DOHH2 (cell line): ENCODE results near the gene MIS18A.
A peak's percentile ranks its signal among the peaks of the same experiment; 100 is the strongest.

Source experiments
- H3F3A ChIP-seq: fragments of 200-600 bp; sonication (generic), shearing (Covaris generic); 2 replicates; pipeline ENCODE4 v1.6.0; 2016; ENCODE audit warnings: antibody characterized with exemption, mild to moderate bottlenecking; ENCODE audit not compliant: control insufficient read depth, insufficient read depth
- H3K27ac ChIP-seq: fragments of 200-600 bp; sonication (generic); 2 replicates; pipeline ENCODE4 v1.5.1; 2014; ENCODE audit warnings: low read depth, mild to moderate bottlenecking, low read length, moderate library complexity
- H3K27me3 ChIP-seq: fragments of 200-600 bp; sonication (generic); 2 replicates; pipeline ENCODE4 v1.6.1; 2014; ENCODE audit warnings: mild to moderate bottlenecking, low read length, mixed read lengths; ENCODE audit not compliant: control insufficient read depth
- H3K36me3 ChIP-seq: fragments of 200-600 bp; sonication (generic); 2 replicates; pipeline ENCODE4 v1.6.1; 2014; ENCODE audit warnings: mild to moderate bottlenecking, low read length, moderate library complexity, mixed read lengths; ENCODE audit not compliant: control insufficient read depth
- H3K4me1 ChIP-seq: fragments of 200-600 bp; sonication (generic); 2 replicates; pipeline ENCODE4 v1.6.1; 2014; ENCODE audit warnings: mild to moderate bottlenecking, low read length, mixed read lengths; ENCODE audit not compliant: control insufficient read depth
- H3K4me2 ChIP-seq: fragments of 200-600 bp; sonication (generic); 2 replicates; pipeline ENCODE4 v1.6.0; 2014; ENCODE audit warnings: mild to moderate bottlenecking, low read length, moderate library complexity
- H3K4me3 ChIP-seq: fragments of 200-600 bp; sonication (generic); 2 replicates; pipeline ENCODE4 v1.5.1; 2014; ENCODE audit warnings: mild to moderate bottlenecking, low read length, mixed read lengths
- H3K79me2 ChIP-seq: fragments of 200-600 bp; sonication (generic); 2 replicates; pipeline ENCODE4 v1.6.1; 2014; ENCODE audit warnings: mild to moderate bottlenecking, low read length, mixed read lengths; ENCODE audit not compliant: control insufficient read depth
- H3K9me2 ChIP-seq: fragments of 200-600 bp; sonication (generic); replicated peaks from 2 replicates; pipeline ENCODE4 v1.6.1; 2014; ENCODE audit warnings: mild to moderate bottlenecking, low read length, mixed read lengths; ENCODE audit not compliant: control insufficient read depth
- H3K9me3 ChIP-seq: fragments of 200-600 bp; sonication (generic); 2 replicates; pipeline ENCODE4 v1.6.1; 2014; ENCODE audit warnings: antibody characterized with exemption, low read length, mixed read lengths; ENCODE audit not compliant: control insufficient read depth, insufficient read depth
- H4K20me1 ChIP-seq: fragments of 200-600 bp; sonication (generic); 2 replicates; pipeline ENCODE4 v1.6.0; 2014; ENCODE audit warnings: low read depth, mild to moderate bottlenecking, antibody characterized with exemption, low read length, moderate library complexity; ENCODE audit not compliant: control insufficient read depth, insufficient read depth
- CTCF ChIP-seq: fragments of 200-600 bp; sonication (generic); IDR thresholded peaks from one replicate; pipeline ENCODE4 v1.5.1; 2014; ENCODE audit warnings: antibody characterized with exemption, mild to moderate bottlenecking, low read depth, low read length; ENCODE audit not compliant: poor library complexity, severe bottlenecking
- EZH2phosphoT487 ChIP-seq: fragments of 200-600 bp; sonication (generic); IDR thresholded peaks from 2 replicates; pipeline ENCODE4 v1.6.1; 2017; ENCODE audit warnings: borderline replicate concordance, mild to moderate bottlenecking, antibody characterized with exemption, low read length, moderate library complexity, mixed read lengths

MIS18A gene

GRCh38 chr21:32306021-32306780 is 27.4 kb upstream of the MIS18A start:
- Histone ChIP-seq H3K4me2 (no peak overlapping the region), H3K4me1 (no peaks in the 10 kb centered on the region), H3K79me2 (no peaks in the 10 kb centered on the region), H3K27me3 (no peaks in the 10 kb centered on the region), H3K36me3 (peaks cover 6% of the 10 kb centered on the region; the same call in 1 of the 2 replicates), H3K9me3 (no peaks in the 10 kb centered on the region), H3K9me2 (no peaks in the 10 kb centered on the region), H3K4me3 (no peak overlapping the region), H3F3A (peaks cover 3% of the 10 kb centered on the region; the same call in 1 of the 2 replicates), H3K27ac (no peak overlapping the region), H4K20me1 (no peaks in the 10 kb centered on the region)
- TF ChIP-seq CTCF (peak; percentile 26), EZH2phosphoT487 (no peak)

- Histone ChIP-seq H3K4me3 (no peak overlapping the region), H3K27ac (no peak overlapping the region), H3K9me2 (no peaks in the 10 kb centered on the region), H3K79me2 (no peaks in the 10 kb centered on the region), H3K36me3 (peaks cover 10% of the 10 kb centered on the region; the same call in 1 of the 2 replicates), H3K9me3 (no peaks in the 10 kb centered on the region), H3K4me2 (no peak overlapping the region), H4K20me1 (no peaks in the 10 kb centered on the region), H3K4me1 (no peaks in the 10 kb centered on the region), H3K27me3 (no peaks in the 10 kb centered on the region), H3F3A (peaks cover 3% of the 10 kb centered on the region; the same call in 1 of the 2 replicates)
- TF ChIP-seq EZH2phosphoT487 (no peak), CTCF (no peak)
Measured at GRCh38 chr21:32304998-32305397, 26.1 kb upstream of the MIS18A start.

- no peak for TF ChIP-seq EZH2phosphoT487
- TF ChIP-seq CTCF: no peak
Measured at GRCh38 chr21:32303385-32303784, 24.5 kb upstream of the MIS18A start.

More at GRCh38 chr21:32303385-32303784, 24.5 kb upstream of the MIS18A start:
- Histone ChIP-seq H3K9me2 (no peaks in the 10 kb centered on the region), H3K27ac (no peak overlapping the region), H3K36me3 (peaks cover 10% of the 10 kb centered on the region; the same call in 1 of the 2 replicates), H4K20me1 (no peaks in the 10 kb centered on the region), H3K27me3 (no peaks in the 10 kb centered on the region), H3K9me3 (no peaks in the 10 kb centered on the region), H3K79me2 (no peaks in the 10 kb centered on the region), H3K4me1 (no peaks in the 10 kb centered on the region), H3K4me3 (no peak overlapping the region), H3F3A (peaks cover 3% of the 10 kb centered on the region; the same call in 1 of the 2 replicates), H3K4me2 (no peak overlapping the region)
